ENCODE measurements around the gene TAGLN3.

- TF ChIP-seq POLR2A (IDR thresholded peaks at IDR 0.05) (no peak), CTCF (IDR thresholded peaks at IDR 0.05) (no peak)
Observed at GRCh38 chr3:112003321-112004080, 4.8 kb downstream of the TAGLN3 start.
